Activated CD4-positive, alpha-beta T cell treated with anti-CD3 and anti-CD28 coated beads for 1 hour (primary cell): ENCODE measurements around the gene SH3BGRL2.
"Not testable (repeated sequence)": the region's sequence is repeated elsewhere in the genome, so short reads cannot be mapped to it uniquely, and the experiment has no call there.

Source experiments
- DNase-seq: peaks from one replicate; pipeline ENCODE4 v3.0.0-alpha.2; 2020

SH3BGRL2 gene

GRCh38 chr6:79614326-79615305 is 16.5 kb upstream of the SH3BGRL2 start:
- DNase-seq = no peak

GRCh38 chr6:79617518-79617941 is 13.6 kb upstream of the SH3BGRL2 start:
- DNase-seq = no peak

DNA sequence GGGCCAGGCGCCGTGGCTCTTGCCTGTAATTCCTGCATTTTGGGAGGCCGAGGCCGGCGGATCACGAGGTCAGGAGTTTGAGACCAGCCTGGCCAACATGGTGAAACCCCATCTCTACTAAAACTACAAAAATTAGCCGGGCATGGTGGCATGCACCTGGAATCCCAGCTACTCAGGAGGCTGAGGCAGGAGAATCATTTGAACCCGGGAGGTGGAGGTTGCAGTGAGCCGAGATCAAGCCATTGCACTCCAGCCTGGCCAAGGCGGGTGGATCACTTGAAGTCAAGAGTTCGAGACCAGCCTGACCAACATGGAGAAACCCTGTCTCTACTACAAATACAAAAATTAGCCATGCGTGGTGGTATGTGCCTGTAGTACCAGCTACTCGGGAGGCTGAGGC is 12.7 kb upstream of the SH3BGRL2 start:
- DNase-seq = not testable (repeated sequence)

GRCh38 chr6:79621579-79621978 is 9.6 kb upstream of the SH3BGRL2 start:
- DNase-seq = no peak

- DNase-seq = no peak
Measured at GRCh38 chr6:79622364-79622763, 8.8 kb upstream of the SH3BGRL2 start.

- no peak for DNase-seq
Measured at GRCh38 chr6:79623106-79623505, 8.0 kb upstream of the SH3BGRL2 start.

- no peak for DNase-seq
Measured at GRCh38 chr6:79625746-79626145, 5.4 kb upstream of the SH3BGRL2 start.

DNA sequence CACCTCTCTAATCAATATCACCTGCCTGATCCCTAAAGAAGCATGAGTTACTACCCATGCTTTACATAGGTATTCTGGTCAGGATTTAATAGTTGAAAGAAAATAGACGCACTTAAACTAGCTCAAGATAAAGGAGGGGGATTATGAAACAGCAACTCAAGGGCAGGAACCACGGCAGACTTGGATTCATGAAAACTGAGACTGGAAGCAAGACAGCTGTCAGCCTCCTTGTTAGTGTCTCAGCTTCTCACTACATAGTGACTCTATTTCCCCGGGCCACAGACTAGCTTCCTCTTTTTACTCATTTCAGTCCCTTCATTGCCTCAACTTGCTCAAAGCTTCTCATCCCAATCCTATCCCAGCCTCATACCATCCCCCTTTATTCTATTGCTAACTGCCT is 4.3 kb upstream of the SH3BGRL2 start:
- no peak for DNase-seq

DNA sequence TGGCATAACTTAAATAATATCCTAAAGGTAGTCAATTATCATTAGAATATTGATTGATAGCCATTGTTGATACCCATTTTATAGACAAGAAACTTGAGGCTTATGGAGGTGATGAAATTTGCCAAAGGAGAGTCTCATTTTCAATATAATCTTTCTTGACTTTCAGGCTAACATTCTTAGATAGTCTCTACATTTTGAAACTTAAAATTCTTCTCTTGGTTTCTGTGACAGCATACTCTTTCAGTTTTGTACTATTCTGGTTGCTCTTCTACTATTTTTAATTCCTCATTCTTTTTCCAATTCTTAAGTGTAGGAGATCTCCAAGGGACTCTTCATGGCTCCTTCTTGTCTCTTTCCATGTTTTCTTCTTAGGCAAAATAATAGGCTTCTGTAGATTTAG is 3.7 kb upstream of the SH3BGRL2 start:
- no peak for DNase-seq

GRCh38 chr6:79628466-79629288 is 2.5 kb upstream of the SH3BGRL2 start:
- DNase-seq = no peak

DNA sequence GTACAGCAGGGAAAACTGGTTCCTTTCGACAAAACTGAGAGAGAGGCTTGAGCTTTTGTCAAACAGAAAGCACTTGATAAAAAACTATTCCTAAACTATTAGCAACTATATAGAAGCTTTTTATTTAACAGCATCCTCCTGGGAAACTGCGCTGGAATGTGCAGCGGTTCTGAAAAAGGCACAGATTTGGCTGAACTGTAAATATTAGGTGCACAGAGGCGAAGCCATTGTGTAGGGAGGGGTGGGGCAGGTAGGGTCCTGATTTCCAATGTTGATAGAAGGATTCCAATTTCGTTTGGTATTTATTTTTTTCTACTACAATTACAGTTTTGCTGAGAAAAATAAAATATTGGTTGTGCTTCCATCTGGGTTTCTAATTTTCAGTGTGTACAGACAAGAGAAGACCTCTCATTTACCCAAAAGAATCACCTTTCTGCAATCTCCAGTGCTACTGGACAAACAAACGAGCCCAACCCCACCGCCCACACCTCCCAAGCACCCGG is 698 bp upstream of the SH3BGRL2 start:
- DNase-seq = no peak

GRCh38 chr6:79631693-79632172 is 604 bp downstream of the SH3BGRL2 start:
- no peak for DNase-seq

DNA sequence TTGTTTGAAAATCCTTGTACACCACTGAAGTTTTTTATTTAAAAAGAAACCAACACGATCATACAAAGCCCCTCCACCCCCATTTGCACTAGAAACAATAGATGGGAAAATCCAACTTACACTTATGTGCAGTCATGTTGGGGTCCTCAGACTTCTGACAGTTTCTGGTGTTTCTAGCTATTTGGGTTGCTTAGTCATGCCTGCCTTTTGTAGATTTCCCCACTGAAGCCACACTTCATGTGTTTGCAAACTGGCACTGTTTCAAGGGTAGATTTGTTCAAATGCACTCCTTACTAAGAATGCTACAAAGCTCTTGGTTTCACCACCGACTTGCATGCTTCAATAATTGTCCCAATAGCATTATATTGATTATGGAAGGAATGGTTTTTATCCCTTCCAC is 1.5 kb downstream of the SH3BGRL2 start:
- no peak for DNase-seq

DNA sequence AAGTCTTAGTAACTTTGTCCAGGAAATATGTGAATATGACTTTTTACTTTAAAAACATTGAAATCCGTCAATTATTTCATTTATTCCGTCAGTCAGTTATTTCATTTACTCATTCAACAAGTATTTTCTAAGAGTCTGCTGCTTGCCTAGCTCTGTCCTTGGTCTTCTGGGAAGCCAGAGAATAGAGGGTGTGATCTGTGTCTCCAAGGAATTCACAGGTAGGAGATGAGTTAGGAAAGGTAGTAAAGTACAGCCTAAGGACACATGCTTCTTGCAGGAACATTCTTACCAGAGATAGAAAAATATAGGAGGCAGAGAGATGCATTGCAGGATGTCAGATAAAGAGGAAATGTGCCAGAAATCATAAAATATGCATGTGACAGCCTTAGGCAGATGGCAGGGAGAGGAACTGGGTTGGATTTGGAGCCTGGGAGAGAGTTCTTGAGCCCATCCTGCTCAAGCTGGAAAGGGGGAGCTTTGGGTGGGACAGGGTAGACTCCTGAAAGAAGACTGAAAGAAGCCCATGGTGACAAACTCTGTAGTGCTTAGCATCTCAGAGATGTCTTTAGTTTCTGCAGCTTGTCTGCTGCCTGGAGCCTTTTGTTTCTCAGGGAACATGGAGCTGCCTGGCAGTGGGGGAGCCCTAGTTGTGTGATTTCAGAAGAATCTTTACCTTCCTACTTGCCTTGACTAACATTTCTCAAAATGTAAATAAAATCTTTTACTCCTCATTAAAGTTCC is 3.5 kb downstream of the SH3BGRL2 start:
- no peak for DNase-seq

DNA sequence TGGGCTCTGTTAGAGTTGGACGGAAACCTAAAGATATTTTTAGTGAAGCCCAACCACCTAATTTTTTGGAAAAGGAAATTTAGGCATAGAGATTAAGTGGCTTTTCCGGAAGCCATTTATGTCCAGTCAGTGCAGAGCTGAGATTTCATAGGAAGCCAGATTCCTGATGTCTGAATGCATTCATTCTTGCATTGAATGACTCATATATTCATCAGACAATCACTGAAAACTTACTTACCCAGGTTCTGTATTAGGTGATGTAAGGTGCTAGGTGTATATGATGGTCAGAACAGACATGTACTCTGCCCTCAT is 4.1 kb downstream of the SH3BGRL2 start:
- DNase-seq = no peak

GRCh38 chr6:79636673-79637072 is 5.5 kb downstream of the SH3BGRL2 start:
- DNase-seq = no peak

DNA sequence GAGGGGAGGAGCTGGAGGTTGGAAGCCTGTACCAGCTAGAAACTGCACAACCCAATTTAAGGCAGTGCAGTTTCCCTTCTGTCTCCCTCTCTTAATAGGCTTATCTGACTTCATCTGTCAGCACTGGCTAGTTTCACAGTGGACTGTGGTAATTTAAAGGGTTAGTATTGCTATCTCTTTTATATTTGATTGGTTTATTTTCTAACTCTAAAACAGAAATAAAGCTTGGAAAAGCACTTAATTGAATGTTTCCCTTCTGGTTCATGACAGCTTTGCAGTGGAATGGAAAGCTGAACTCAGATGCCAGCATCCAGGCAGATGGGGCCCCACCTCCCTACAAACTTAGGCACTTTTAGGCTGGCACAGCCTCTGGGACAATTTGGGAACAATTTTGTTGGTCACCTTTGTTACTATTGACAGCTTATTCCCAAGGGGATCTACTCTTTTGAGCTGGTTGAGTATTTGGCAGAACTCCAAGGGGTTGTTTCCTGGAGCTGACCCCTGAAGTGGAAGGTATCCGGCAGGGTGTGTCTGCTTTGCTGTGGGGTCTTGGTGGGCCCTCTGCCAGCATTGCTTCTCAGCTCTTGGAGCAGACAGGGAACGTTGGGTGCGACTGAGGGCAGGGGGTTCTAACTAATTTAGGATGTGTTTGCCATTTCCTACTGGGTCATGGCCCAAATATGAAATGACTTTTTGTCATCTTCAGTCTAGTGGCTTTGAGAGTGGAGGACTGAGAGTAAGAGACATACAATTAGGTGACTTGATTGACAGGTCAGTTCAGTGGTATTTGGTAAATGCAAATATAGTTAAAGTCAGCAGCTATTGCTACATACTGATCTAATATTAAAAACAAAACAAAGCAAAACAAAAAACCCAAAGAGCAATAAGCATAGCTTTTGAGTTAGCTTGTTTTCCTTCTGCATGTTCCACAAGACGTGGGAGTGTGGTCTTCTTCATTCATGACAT is 9.3 kb downstream of the SH3BGRL2 start:
- DNase-seq = no peak

DNA sequence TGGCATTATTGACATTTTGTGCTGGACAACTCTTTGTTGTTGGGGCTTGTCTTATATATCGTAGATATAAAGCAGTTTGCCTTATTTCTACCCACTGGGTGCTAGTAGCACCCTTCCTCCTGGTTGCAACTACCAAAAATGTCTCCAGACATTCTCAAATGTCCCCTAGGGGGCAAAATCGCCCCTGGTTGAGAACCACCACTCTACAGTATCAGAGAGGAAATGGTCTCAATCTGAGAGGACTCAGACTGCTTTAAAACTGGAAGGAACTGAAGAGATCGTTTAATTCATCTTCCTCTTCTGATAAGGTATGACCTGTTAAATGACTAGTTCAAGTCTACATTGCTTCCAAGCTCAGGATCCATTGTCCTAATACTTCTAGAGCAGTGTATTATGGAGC is 14.9 kb downstream of the SH3BGRL2 start:
- no peak for DNase-seq

DNA sequence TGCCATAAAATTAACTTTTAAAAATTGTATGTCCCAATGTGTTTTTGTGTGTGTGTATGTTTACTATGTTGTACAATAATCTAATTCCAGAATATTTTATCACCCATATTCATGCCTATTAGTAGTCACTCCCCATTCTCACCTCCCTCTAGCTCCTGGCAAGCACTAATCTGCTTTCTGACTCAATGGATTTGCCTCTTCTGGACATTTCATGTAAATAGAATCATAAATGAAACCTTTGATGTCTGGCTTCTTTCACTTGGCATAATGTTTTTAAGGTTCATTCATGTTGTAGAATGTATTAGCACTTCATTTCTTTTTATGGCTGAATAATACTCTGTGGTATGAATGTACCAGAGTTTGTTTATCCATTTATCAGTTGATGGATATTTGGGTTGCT is 15.4 kb downstream of the SH3BGRL2 start:
- DNase-seq = no peak

GRCh38 chr6:79647741-79648140 is 16.6 kb downstream of the SH3BGRL2 start:
- DNase-seq = no peak

GRCh38 chr6:79648328-79648727 is 17.2 kb downstream of the SH3BGRL2 start:
- DNase-seq = no peak

DNA sequence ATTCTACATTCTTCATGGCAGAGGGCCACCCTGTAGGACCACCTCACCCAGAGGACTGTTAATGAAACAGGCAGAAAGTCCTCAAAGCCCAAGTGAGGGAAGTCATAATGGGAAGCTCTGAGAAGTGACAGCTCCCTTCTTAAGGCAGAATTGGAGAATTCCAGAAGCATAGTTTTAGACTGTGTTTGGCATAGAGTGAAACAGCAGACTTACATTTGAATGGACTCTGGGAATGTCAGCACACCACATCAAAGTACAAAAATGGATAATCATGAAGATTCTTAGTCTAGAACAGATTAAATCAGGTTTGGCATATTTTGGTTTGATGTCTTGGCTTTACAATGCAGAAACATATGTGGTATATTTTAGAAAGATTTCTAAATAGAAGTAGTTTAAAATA is 17.9 kb downstream of the SH3BGRL2 start:
- no peak for DNase-seq
